Measurements from ENCODE around the gene RAET1E.
"Not testable (repeated sequence)": the region's sequence is repeated elsewhere in the genome, so short reads cannot be mapped to it uniquely, and the experiment has no call there.

The RAET1E gene

GRCh38 chr6:149897855-149898744, at the start of gene RAET1E:
Gene RAET1E (minus strand): TSS chr6:149898113. CDS start chr6:149890901, 7,212 bp downstream.
- DNase-seq = no peak

DNA sequence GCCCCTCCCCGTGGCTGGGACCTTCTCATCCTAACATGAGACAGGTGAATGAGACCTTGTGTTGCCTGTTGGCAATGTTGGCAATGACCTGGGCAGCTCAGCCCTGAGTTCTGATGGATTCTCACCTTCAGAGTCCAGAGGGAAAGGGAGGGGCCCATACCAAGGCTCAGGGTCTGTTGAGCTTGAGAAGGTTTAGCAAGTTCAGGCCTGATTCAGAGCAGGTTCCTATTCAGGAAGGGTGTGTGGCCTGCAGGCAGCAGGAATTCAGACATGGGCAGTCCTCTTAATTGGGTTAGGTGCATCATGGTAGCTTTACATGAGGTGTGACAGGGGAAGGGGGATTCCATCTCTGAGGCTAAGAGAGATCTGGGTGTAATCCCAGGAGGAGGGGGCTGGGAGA, 49.6 kb upstream of the RAET1E start:
- DNase-seq = not testable (repeated sequence)

GRCh38 chr6:149946631-149947030, 48.7 kb upstream of the RAET1E start:
- not testable (repeated sequence) for DNase-seq

DNA sequence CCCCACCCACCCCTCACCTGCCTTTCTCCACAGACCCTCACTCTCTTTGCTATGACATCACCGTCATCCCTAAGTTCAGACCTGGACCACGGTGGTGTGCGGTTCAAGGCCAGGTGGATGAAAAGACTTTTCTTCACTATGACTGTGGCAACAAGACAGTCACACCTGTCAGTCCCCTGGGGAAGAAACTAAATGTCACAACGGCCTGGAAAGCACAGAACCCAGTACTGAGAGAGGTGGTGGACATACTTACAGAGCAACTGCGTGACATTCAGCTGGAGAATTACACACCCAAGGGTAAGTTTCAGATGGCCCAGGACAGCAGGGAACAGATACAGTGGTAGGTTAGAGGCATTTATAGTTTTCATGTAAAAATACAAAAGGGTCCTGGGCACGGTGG, 47.4 kb upstream of the RAET1E start:
- not testable (repeated sequence) for DNase-seq

DNA sequence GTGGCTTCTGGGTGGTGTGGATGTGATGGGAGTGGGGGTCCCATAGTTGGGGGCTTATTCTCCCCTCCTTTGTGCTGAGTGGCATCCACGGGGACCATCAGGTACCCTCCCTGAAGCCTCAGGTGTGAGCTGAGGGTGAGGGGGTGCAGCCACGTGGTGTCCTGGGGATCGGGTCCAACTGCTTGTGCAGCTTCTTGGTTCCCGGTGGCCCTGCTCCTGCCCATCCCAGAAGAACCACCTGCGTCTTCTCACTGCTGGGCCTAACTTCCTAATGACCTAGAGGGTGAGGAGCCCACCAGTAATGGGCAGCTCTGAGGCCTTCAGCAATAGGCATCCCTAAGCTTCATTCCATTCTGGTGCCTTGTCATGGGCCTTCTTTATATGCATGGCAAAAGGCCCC, 45.4 kb upstream of the RAET1E start:
- not testable (repeated sequence) for DNase-seq

- DNase-seq = no peak
Observed at GRCh38 chr6:149942461-149942829, 44.5 kb upstream of the RAET1E start.

GRCh38 chr6:149941583-149942460, 43.9 kb upstream of the RAET1E start, which contains the start of gene ULBP2:
Gene ULBP2 (plus strand): TSS chr6:149942014. CDS start chr6:149942073, 59 bp downstream.
- DNase-seq = peak; percentile 67

DNA sequence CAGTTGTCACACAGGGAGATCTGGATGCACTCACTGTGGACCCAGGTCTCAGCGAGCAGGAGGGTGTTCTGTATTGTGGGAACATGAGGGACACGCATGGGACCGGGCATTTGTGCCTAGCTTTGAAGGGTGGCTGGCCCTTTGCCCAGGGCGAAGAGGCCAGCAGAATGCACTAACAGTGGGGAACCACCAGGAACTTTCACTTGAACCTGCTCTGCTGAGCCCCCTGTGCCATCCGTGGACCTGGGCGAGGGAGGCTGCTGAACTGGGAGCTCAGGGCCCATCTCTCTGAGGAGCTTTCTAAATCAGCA, 42.7 kb upstream of the RAET1E start:
- no peak for DNase-seq

DNA sequence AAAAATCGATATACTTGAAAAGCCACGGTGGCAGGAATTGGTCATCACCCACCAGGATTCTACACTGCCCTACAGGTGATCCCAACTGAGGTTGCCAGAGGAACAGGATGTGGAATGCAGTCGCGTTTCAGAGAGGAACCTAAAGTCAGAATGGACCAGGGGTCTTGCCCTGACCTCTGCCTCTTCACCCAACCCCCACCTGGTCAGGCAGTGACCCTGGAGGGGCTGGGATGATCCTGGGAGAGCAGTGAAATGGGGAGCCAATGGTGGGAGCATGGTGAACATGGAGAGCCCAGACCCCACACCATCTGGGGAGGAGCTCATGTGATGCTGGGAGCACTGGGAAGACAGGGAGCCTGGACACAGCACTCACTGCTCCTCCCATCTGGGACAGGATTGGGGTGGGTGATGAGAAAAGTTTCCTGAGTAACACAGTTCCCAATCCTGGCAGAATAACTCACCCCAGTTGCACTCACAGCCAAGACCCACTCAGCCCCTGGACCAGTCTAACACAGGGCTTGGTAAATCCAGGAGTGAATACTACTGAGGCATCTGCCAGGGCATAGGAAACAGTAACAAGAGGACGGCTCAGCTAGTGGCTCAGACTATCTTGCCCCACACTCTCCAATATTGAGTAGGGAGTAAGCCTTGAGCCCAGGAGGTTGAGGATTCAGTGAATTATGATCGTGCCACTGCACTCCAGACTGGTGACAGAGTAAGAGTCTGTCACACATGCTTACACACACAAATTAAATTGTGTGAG, 42.2 kb upstream of the RAET1E start:
- no peak for DNase-seq

DNA sequence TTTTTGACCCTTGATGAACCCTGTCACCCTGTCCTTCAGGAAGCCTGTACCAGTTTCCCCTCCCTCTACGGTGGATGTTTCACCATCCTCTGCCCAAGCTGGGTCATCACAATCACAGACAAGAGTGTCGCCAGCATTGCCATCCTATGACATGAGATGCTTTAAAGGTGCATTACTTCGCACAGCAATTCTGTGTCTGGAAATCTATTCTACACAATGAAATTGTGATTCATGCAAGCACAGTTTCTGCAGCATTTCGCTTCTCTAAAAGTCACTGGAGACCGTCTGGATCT, 41.4 kb upstream of the RAET1E start:
- no peak for DNase-seq

- no peak for DNase-seq
Observed at GRCh38 chr6:149938571-149939355, 40.9 kb upstream of the RAET1E start.

DNA sequence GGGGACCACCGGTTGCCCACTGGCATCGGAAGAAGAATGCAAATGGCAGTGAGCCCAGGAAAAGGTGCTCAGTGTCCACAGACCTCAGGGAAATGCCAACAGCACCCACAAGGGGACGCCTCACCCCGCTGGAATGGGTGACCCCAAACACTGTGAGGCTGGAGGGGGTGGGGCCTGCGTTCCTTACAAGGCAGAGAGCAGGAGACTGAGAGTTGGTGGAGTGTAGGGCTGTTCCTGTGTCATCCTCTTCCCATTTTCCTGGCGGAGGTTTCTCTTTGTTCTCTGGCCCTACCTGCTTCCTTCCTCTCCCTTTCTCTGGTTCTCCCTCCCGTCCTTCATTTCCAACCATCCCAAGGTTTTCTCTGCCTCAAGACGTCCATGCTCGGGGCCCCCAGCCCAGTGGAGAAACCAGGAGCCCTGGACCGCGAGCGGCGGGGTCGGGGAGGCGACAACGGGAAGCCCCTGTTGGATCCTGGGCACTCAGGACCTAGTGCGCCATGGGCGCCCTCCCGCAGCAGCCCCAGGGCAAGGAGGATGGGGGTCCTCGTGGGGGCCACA, 40.2 kb upstream of the RAET1E start:
- not testable (repeated sequence) for DNase-seq

DNA sequence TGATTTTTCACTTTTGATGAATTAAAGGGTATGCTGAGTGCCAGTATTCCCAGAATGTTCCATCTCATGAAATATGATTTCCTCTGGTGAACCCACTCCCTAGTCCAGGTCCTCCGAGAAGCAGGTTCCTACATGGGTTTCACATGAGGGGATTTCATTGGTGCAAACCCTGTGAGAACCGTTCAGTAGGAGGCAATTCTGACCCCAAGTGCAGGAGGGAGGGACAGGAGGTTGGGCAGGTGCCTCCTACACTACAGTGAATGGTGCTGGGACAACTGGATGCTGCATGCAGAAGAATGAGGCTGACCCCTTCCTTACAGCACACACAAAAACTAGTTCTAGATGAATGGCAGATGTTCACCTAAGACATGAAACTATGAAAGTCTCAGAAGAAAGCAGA, 38.8 kb upstream of the RAET1E start:
- no peak for DNase-seq

DNA sequence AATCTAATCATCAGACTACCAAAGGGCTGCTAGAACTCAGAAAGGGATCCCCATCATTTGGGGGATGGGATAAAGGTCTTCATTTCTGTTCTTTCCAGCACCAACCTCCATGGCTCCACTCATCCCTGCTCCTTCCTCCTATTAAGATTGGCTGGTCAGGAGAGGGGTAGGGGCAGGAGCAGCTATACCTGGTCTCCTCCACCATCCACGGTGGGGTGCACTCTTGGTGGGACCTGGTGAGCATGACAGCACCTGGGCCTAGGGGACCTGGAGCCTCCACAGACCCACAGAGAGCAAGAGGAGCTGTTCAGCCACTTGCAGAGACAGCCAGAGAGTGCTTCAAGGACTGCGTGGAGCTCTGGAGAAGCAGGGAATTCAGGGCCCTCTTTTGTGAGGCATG, 37.8 kb upstream of the RAET1E start:
- no peak for DNase-seq

DNA sequence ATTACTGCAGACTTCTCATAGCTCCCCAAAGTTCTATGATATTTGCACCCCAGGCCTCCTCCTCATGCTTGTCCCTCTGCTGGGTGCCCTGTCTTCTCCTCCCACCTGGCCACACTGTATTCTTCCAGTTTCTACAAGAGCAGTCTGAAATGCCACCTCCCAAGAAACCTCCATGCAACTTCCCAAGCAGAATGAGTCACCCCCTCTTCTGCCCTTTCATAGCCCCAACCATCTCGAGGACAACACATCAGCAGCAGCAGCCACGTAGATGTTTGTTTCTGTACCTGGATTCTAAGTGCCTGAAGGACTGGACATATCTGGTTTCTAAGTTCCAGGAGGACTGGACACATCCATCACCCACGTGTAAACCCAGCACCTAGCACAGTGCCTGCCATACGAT, 37.3 kb upstream of the RAET1E start:
- no peak for DNase-seq

- DNase-seq = peak; percentile 20
Observed at GRCh38 chr6:149934249-149935156, 36.6 kb upstream of the RAET1E start.

GRCh38 chr6:149933461-149933860, 35.5 kb upstream of the RAET1E start:
- no peak for DNase-seq

DNA sequence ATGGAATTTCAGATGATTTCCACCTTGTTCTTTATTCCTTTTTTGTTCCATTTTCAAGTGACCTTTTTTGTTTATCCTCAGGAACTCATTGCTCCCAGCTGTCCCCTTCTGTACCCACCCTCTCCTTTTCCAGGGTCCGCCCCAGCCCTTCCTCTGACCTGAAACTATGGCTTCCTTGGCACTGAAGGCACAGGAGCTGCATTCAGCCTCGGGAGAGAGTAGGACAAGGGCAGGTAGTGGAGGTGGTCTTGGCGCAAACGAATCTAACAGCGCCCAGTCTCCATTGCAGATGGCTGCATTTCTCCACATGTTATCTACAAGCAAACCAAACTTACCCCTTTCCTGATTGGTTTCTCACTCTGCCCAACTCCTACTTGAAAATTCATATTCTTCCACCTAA, 35.1 kb upstream of the RAET1E start:
- no peak for DNase-seq

DNA sequence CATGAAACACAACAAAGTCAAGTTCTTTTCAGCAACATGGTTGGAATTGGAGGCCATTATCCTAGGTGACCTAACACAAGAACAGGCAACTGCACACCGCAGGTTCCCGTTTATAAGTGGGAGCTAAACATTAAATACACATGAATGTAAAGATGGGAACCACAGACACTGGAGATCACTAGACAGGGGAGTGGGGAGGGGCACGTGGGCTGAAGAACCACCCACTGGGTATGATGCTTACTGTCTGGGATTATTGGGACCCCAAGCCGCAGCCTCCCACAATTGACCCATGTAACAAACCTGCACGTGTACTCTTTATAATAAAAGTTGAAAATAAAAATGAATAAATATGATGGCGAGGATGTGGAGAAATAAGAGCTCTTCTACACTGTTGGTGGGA, 33.6 kb upstream of the RAET1E start:
- no peak for DNase-seq

GRCh38 chr6:149929422-149929821, 31.5 kb upstream of the RAET1E start:
- no peak for DNase-seq

GRCh38 chr6:149927025-149927424, 29.1 kb upstream of the RAET1E start:
- not testable (repeated sequence) for DNase-seq
